ENCODE measurements around the gene ZNF74.

The ZNF74 gene

GRCh38 chr22:20429254-20430100 lies 35.5 kb downstream of the ZNF74 start:
- H3K27ac Mint-ChIP-seq: no peak overlapping the region
- H3K9me3 Mint-ChIP-seq: no peaks in the 10 kb centered on the region
- H3K36me3 Mint-ChIP-seq: peaks cover 2% of the 10 kb centered on the region
- peaks cover 22% of the 10 kb centered on the region for H3K4me1 Mint-ChIP-seq
- H3K4me3 Mint-ChIP-seq: peak overlapping the region; percentile 81
- peaks cover 17% of the 10 kb centered on the region for H3K27me3 Mint-ChIP-seq

DNA sequence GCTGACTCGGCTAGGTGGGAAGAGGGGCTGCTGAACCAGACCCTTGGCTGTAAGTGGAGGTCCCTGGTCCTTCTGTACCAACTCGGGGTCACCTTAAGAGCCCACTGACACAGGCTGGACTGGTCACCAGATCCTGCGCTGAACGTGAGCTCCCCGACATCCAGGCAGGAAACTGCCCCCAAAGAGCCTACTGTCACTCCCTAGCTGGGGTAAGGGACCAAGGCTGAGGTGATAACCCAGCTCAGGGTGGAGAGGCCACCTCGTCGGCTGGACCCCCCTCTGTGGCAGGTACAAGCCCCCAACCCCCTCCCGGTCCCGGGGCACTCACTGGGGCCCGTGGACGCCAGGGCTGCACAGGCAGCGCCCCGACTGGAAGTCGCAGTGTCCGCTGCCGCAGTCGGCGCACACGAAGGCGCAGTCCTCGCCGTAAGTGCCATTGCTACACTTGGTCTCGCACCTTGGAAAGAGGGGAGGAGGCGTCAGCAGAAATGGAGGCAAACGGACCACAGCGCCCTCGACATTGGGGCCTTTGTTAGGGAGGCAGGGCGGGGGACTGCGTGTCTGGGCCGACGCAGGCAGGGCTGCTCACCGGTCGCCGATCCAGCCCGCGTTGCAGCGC lies 36.3 kb downstream of the ZNF74 start:
- H3K4me1 Mint-ChIP-seq: peaks cover 22% of the 10 kb centered on the region
- no peaks in the 10 kb centered on the region for H3K9me3 Mint-ChIP-seq
- H3K27me3 Mint-ChIP-seq: peaks cover 23% of the 10 kb centered on the region
- H3K4me3 Mint-ChIP-seq: peak overlapping the region; percentile 81
- H3K36me3 Mint-ChIP-seq: peaks cover 2% of the 10 kb centered on the region
- H3K27ac Mint-ChIP-seq: no peak overlapping the region

DNA sequence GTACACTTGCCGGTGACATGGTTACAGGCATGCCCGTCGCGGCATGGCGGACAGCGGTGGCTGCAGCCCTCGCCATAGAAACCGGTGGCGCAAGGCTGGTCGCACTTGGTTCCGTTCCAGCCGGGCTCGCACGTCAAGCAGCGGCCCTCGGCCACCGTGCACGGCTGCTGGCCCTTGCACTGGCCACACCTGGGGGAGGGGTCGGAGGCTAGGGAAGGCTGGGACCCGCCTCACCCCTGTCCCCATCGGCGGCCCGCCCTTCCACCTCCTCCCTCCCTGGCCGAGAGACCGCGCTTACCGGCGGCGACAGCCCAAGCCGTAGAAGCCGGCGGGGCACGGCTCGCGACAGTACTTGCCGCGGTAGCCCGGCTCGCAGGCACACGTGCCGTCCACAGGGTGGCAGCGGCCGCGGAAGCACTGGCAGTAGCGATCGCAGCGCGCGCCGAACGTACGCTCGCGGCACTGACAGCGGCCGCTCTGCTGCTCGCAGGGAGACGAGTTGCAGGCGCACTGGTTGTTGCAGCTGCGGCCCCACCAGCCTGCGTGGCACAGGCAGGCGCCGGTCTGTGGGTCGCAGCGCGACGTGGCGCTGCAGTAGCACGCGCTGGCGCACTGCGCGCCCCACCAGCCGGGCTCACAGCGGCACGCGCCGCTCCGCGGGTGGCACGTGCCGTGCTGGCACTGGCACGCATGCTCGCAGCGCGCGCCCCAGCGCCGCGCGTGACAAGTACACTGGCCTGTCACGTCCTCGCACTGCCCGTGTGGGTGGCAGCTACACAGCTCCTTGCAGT lies 37.0 kb downstream of the ZNF74 start:
- peaks cover 2% of the 10 kb centered on the region for H3K36me3 Mint-ChIP-seq
- H3K4me3 Mint-ChIP-seq: peak overlapping the region; percentile 73
- no peak overlapping the region for H3K27ac Mint-ChIP-seq
- peaks cover 26% of the 10 kb centered on the region for H3K4me1 Mint-ChIP-seq
- H3K9me3 Mint-ChIP-seq: no peaks in the 10 kb centered on the region
- peaks cover 30% of the 10 kb centered on the region for H3K27me3 Mint-ChIP-seq

- H3K9me3 Mint-ChIP-seq: no peaks in the 10 kb centered on the region
- H3K27me3 Mint-ChIP-seq: peaks cover 31% of the 10 kb centered on the region
- H3K27ac Mint-ChIP-seq: no peak overlapping the region
- peaks cover 26% of the 10 kb centered on the region for H3K4me1 Mint-ChIP-seq
- peak overlapping the region; percentile 47 for H3K4me3 Mint-ChIP-seq
- H3K36me3 Mint-ChIP-seq: peaks cover 2% of the 10 kb centered on the region
Observed at GRCh38 chr22:20431511-20432192, 37.7 kb downstream of the ZNF74 start.

GRCh38 chr22:20432244-20432686 lies 38.3 kb downstream of the ZNF74 start:
- Mint-ChIP-seq H3K4me3 (peak overlapping the region; percentile 30), H3K9me3 (no peaks in the 10 kb centered on the region)

GRCh38 chr22:20433191-20433590 lies 39.2 kb downstream of the ZNF74 start:
- Mint-ChIP-seq H3K4me3 (no peak overlapping the region), H3K27ac (no peak overlapping the region), H3K36me3 (peaks cover 4% of the 10 kb centered on the region), H3K9me3 (no peaks in the 10 kb centered on the region), H3K4me1 (peaks cover 28% of the 10 kb centered on the region), H3K27me3 (peaks cover 29% of the 10 kb centered on the region)

More at GRCh38 chr22:20432244-20432686, 38.3 kb downstream of the ZNF74 start:
- H3K36me3 Mint-ChIP-seq: peaks cover 4% of the 10 kb centered on the region
- peaks cover 30% of the 10 kb centered on the region for H3K27me3 Mint-ChIP-seq
- H3K27ac Mint-ChIP-seq: no peak overlapping the region
- peaks cover 27% of the 10 kb centered on the region for H3K4me1 Mint-ChIP-seq

- no peak overlapping the region for H3K27ac Mint-ChIP-seq
- peak overlapping the region; percentile 62 for H3K4me3 Mint-ChIP-seq
- no peaks in the 10 kb centered on the region for H3K9me3 Mint-ChIP-seq
- peaks cover 4% of the 10 kb centered on the region for H3K36me3 Mint-ChIP-seq
- H3K27me3 Mint-ChIP-seq: peaks cover 32% of the 10 kb centered on the region
- peaks cover 26% of the 10 kb centered on the region for H3K4me1 Mint-ChIP-seq
Observed at GRCh38 chr22:20433686-20434241, 39.8 kb downstream of the ZNF74 start.

DNA sequence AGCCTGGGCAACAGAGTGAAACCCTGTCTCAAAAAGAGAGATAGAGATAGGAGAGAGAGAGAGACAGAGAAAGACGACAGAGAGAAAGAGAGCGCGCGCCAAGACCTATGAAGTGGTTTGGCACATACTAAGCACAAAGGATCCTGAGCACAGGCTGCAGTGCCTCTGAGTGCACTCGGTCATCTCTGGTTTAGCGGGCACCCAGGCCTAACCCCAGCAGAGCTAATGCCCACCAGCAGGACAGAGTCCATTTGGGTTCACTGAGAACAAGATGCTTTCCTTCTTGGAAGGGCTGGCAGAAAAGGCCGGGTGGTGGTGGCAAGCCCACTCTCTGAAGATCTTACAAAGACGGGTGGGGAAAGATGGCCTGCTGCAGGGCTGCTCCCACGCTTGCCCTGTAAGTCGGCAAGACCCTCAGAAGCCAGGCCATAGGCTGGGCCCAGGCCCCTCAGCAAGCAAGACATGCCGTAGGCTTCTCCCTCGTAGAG lies 40.4 kb downstream of the ZNF74 start:
- H3K4me3 Mint-ChIP-seq: peak overlapping the region; percentile 62
- H3K27me3 Mint-ChIP-seq: peaks cover 30% of the 10 kb centered on the region
- no peak overlapping the region for H3K27ac Mint-ChIP-seq
- H3K4me1 Mint-ChIP-seq: peaks cover 21% of the 10 kb centered on the region
- H3K36me3 Mint-ChIP-seq: peaks cover 4% of the 10 kb centered on the region
- H3K9me3 Mint-ChIP-seq: no peaks in the 10 kb centered on the region

DNA sequence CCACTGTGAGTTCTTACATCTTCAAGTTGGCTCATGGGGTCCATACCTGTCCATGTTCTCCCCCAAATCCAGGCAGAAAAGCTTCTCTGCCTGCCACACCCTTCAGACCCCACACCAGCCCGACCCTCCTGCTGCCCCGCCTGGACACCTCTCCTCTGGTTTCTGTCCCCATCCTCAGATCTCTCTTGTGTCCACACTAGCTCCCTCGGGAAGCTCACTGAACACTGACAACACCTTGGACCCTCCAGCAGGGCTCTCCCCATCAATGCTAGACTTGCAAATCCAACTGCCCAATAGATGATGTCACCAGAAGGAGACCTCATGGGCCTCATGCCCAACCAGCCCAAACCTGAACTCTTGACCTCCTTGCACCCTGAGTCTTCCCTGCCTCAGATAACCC lies 40.8 kb downstream of the ZNF74 start:
- peaks cover 32% of the 10 kb centered on the region for H3K27me3 Mint-ChIP-seq
- H3K27ac Mint-ChIP-seq: no peak overlapping the region
- no peaks in the 10 kb centered on the region for H3K9me3 Mint-ChIP-seq
- H3K36me3 Mint-ChIP-seq: peaks cover 4% of the 10 kb centered on the region
- H3K4me3 Mint-ChIP-seq: peak overlapping the region; percentile 37
- peaks cover 21% of the 10 kb centered on the region for H3K4me1 Mint-ChIP-seq

DNA sequence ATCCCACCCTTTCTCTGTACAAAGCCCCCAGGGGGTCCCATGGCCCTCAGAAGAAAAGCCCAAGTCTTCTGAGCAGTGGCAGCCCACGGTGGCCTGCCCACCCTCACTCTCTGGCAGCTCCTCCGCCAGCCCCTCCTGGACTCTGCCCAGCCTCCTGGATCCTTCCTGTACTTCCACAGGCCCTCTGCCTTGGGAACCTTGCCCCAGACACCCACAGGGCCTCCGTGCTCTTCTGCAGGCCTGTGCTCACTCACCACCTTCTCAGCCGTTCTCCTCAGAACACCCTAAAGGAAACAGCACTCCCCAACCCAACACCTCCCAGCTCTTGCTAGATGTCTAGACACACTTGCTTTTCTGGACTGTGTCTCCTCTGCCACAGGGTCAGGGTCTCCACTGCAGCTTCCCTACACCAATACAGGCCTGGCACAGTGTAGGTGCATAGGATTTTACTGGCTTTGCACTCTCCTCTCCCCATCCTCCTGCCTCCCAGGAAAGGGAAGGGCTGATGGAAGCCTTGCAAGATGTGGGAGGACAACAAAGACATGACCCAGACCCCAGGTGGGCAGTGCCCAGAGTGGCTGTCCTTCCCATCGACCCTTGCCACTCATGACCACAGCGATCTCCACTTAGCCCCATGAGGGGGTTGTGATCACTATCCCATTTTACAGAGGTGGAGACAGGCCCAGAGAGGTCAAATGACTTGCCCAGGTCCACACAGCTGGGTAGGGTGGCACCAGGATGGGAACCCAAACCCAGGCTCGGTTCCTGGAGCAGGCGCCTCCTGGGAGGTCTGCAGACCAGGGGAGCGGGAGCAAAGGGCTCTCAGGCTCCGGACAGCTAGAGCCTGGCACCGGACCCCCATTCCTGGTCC lies 41.7 kb downstream of the ZNF74 start:
- peaks cover 4% of the 10 kb centered on the region for H3K36me3 Mint-ChIP-seq

DNA sequence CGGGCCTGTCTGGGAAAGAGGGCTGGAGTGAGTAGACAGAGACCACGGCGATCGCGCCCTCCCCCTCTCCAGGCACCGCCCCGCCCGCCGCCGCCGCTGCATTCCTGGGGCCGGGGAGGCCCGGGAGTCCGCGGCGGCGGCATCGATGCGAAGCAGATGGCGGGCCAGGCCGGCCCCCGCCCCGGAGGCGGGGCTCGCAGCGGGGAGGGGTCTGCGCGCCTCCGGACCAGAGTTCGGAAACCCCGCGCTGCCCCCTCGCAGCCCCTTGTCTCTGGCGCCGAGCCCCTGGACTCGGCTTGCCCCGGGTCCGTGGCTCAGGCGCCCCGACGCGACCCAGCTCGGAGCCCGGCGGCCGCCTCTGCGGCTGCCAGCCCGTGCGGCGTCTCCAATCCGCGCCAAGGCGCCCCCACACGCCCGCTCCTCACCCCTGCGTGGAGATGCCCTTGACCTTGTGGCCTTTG lies 42.4 kb downstream of the ZNF74 start:
- no peaks in the 10 kb centered on the region for H3K9me3 Mint-ChIP-seq
- peaks cover 4% of the 10 kb centered on the region for H3K36me3 Mint-ChIP-seq
- H3K27ac Mint-ChIP-seq: no peak overlapping the region
- peaks cover 32% of the 10 kb centered on the region for H3K27me3 Mint-ChIP-seq
- peak overlapping the region; percentile 87 for H3K4me3 Mint-ChIP-seq
- H3K4me1 Mint-ChIP-seq: peaks cover 10% of the 10 kb centered on the region

More for the DNA sequence above, 41.7 kb downstream of the ZNF74 start:
- H3K27ac Mint-ChIP-seq: no peak overlapping the region
- peaks cover 13% of the 10 kb centered on the region for H3K4me1 Mint-ChIP-seq
- no peaks in the 10 kb centered on the region for H3K9me3 Mint-ChIP-seq
- H3K4me3 Mint-ChIP-seq: peak overlapping the region; percentile 54
- peaks cover 32% of the 10 kb centered on the region for H3K27me3 Mint-ChIP-seq

DNA sequence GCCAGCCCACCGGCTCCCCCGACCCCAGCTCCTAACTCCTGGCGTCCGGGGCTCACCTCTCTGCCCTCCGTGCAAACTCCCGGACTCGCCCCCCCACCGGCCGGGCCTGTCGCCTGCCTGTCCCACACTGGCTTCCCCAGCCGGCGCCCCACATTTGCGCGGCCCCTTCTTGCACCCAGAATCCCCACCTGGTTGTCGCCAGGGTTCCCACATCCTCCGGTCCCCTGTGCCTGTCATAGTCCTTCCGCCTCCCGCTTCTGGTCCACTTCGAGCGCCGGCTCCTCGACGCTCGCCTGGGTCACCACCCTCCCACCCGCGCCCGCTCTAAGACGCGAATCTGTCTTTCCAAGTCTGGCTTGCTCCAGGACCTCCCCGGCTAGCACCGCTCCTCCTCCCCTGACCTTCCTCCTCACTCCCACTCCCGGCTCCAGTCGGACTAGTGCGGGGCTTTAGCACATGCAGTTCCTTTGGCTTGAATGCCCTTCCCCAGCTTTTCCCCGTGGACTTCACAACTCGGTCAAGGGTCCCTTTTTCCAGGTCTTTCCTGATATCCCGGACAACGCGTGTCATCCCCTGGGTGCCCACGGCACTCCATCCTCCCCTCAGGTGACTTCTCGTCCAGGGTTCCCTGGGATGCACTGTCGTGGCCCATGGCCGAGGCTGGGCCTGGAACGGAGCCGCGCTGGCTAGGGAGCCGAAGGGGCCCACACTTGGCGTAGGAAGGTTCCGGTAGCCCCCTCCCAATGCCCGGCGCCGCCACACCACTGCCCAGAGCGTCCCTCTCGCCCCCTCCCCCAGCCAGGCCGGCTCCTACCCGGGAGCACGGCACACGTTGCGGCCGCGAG lies 43.0 kb downstream of the ZNF74 start:
- H3K4me1 Mint-ChIP-seq: peaks cover 10% of the 10 kb centered on the region
- peak overlapping the region; percentile 87 for H3K4me3 Mint-ChIP-seq
- peaks cover 4% of the 10 kb centered on the region for H3K36me3 Mint-ChIP-seq
- H3K9me3 Mint-ChIP-seq: no peaks in the 10 kb centered on the region
- H3K27ac Mint-ChIP-seq: no peak overlapping the region
- H3K27me3 Mint-ChIP-seq: peaks cover 32% of the 10 kb centered on the region
